MM.1S (cell line): Measurements from ENCODE around the gene RAB11FIP5.

Source experiments
- CTCF ChIP-seq: fragments of 300-600 bp; sonication (generic); IDR thresholded peaks from 2 replicates; pipeline ENCODE4 v1.5.1; 2016; ENCODE audit warnings: antibody characterized with exemption, low read length, mixed read lengths
- EZH2 ChIP-seq: fragments of 300-600 bp; sonication (generic); optimal IDR thresholded peaks from 2 replicates; pipeline ENCODE3; 2017; ENCODE audit warnings: low read depth, mild to moderate bottlenecking, antibody characterized with exemption, low read length, mixed read lengths

- TF ChIP-seq CTCF (no peak), EZH2 (no peak)
Observed at GRCh38 chr2:73028841-73029240, 83.9 kb downstream of the RAB11FIP5 start.
